GM21825 (cell line): ENCODE data around the gene ATXN7L1.

ENCODE experiments used
- ATAC-seq: cut with Tn5 transposase; IDR thresholded peaks from one replicate; pipeline ENCODE4 v1.9.1; 2021; ENCODE audit warnings: mild to moderate bottlenecking, moderate library complexity; ENCODE audit not compliant: unreplicated experiment

ATXN7L1 gene

DNA sequence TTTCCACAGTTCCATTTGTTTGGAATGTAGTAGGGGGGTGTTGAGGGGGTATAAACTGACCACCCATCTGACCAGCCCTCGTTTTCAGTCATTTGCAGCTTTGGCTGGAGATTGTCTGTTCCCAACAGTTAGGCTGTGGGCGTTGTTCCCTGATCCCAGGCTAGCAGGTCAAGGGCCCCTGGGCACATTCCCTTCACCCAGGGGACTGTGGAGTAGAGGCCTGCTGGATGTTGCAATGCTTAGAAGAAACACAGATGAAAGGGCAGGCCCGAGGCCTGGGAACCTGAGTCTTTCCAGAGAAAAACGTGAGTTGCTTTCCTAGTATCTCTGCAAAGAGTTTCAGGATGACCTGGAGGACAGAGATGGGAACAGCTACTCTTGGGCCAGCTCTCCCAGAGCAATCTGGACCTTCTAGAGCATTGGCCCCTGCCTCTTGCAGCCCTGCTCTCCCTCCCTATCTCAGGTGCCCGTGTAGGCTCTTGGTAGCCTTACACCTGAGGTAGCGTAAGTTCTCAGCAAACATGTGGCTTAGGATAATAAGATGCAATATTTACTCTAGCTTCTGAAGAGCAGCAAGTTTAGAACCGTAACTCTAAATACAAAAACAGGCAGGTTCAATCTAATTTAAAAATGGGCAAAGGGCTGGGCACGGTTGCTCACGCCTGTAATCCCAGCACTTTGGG is 195.8 kb downstream of the ATXN7L1 start:
- no peak for ATAC-seq

DNA sequence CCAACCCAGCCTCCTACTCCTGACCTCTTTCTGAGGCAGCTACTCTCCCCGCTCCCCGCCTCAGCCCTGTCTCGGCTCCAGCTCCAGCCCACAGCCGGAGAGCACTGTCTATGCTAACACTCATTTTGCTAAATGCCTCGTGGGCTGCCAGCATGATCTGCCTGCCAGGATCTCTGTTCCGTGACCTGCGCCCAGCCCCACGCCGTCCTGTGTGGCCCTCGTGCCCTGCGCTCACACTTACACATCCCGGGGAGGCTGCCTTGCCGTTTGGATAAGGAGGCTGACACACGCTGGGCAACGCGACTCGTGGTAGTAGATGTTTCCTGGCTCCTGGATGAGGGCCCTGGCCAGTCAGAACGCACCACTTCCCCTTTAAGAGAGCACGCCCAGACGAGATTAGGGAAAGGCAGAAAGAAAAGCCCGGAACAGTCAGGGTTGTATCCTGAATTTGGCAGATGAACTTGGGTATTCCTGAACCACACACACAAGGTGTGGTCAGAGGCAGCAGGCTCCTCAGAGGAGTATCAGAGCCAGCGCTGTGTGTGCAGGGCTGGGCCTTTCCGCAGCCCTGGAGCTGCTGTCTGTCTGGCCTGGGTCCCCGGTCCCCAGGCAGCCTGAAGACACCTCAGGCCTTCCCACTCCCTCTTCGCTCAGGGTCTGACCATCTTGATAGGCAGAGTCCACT is 197.4 kb downstream of the ATXN7L1 start:
- ATAC-seq: peak; percentile 61

DNA sequence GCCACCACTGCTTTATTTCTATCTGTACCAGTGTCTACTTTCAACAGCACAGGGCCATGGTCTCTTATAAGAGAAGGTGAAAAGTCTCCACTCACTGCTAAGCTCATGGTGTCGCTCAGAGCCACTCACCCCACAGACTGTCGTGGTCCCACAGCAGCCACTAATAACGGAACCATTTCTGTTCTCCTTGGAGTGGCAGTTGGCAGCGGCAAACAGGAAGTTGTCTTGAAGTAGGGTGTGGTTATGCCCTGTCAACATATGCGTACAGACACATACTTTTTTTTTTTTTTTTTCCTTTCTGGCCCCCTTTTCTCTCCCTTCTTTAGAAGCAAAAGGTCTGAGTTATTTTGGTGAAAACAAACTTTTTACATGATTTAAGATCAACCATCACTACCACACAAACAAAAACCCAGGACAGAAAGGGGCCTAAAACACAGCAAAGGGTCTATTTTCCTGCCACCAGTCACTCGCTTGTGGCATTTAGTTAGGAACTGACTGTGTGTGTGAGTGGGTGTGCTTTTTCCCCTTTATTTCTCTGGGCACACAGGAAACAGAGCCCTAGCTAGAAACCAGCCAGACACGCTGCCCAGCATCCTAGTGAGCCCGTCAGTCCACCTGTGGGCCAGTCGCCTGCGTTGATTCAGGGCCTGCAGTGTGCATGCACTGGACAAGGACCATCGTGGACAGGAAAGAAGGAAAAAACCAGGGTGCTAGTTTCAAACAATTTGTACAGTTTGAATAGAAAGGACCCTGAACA is 198.4 kb downstream of the ATXN7L1 start:
- peak; percentile 63 for ATAC-seq

DNA sequence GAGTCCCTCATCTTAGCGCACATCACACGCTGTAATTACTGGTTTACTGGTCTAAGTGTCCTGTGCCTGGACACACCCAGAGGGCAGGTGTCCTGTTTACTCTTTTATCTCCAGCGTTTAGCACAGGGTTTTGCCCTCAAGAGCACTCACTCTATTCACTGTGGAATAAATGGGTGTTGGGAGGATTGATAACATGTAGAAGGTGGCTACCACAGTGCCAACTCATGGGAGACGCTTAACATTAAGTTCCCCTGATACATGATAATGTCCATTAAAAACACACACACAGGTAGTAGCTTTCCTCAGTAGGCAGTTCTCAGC is 199.0 kb downstream of the ATXN7L1 start:
- ATAC-seq: no peak

DNA sequence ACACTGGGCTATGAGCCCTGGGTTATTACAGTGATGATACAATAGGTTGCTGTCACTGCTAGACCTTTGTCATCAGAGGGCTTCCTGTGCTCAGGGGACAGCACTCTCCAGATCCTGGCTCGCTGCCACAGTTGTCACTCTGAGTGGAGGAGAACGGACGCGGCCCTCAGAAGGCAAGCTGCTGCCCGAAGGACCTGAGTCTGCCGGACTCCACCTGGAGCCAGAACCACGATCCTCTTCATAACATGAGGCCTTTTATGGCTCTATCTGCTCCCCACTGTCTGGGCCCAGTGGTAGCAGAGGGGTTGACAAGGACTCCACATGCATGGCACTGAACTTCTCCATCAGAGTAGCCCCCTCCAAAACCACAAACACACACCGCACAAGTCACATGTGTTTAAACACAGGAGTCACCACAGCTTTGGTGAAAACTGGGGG is 200.4 kb downstream of the ATXN7L1 start:
- no peak for ATAC-seq

DNA sequence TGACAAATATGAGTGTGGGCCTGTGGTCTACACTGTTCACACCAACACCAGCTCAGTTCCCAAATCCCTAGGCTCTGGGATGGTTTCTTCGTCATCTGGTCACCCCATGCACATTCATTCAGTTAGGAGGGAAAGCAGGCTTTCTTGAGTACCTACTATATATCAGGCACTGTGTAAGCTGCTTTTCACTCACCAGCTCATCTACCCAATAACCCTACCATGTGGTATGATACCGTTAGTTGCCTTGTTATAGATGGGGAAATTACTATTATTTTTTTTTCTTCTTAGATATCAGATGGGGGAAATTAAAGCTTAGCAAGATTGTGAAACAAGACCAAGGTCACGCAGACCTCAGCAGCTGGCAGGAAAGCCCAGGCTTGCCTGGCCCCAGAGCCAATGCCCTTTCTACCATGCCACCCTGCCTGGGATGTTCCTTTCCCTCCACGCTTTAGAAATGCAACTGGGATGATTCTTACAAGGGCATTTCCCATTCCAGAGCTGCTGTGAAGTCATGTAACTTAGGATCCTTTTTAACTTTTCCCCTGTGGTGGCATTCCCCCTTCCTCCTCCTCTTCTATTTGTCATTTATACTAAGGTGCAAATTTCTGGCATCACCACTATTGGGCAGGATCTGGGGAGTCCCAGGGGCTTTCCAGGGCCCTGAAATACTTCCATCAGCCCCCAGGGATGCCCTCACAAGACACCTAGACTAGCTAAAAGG is 202.0 kb downstream of the ATXN7L1 start:
- no peak for ATAC-seq

DNA sequence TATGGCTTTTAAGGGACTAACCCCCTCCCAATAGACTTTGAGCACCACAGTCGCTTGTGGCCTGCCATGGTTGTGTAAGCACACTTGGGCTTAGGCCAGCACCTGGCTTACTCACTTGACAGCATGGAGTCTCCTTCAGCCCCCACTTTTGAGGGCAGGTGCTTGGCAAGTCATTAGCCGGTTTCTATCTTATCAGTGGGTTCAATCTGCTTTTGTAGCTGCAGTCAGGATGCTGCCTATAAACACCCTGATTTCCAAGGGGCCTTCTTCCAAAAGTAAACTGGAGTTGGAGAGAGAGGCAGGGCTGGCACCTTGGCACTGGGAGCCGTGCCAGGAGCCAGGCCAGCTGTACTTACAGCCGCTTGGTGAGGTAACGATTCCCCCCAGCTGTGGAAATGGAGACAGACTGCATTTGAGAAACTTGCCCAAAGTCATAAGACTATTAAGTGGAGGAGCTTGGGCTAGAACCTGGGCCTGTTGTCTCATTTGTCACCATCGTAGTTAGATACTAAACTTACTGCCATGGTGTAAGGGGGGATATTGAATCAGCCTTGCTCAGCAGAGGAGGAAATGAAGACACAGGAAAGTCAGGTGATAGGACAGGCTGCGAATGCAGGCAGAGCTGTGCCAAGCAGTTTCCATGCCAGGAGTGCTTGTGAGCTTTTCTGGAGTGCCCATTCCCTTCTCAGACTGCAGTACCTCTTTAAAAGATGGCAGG is 202.9 kb downstream of the ATXN7L1 start:
- no peak for ATAC-seq

DNA sequence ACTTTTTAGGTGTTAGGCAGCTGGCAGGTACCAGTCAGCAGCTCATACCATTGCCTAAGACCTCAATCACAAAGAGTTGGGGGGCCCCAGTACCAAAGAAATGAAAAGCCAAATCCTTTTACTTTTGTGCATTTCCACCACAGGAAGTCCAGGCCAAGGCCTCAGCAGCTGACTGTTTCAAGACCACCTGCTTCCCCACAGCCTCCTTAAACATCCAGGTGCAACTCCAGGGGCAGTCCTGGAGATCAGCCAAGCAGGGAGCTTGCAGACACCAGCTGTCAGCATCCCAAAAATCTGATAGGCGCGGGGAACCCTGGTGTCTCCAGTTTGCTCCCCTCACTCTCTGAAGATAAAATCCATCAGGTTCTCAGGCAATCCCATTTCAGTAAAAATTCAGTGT is 203.6 kb downstream of the ATXN7L1 start:
- ATAC-seq: no peak

DNA sequence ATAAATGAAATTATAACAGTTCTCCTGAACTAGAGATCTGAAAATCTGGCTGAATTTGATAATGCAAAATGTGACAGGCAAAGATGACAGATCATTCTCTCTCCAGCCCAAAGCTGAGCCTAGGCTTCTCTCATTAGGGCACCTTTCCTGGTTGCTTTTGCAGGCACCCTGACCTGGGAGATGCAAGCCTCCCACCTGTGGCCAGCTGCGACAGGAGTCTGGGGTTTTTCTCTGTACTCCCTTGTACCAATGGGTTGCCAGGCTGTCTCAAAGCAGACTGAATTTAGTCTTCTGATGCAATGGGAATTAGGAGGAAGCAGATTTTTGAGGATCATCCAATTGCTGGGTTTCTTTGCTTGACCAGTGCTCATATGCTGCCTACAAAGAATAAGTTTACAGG is 210.1 kb downstream of the ATXN7L1 start:
- no peak for ATAC-seq

DNA sequence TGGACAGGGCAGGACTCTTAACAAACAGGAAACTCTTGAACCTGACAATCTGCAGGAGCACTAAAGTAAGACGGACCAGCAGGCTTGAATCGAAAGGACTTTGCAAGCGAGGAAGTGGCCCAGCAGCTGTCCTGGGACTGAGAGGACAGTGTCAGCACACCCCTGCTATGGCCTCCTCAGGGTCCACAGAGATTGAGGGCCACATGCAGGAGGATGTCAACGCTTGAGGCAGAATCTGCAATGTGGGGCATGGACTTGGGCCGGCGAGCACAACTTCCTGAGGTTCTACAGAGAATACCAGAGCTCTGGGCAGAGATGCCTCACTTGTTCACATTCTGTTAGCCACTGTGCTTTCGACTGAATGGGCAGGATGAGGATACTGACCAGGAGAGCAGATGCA is 210.7 kb downstream of the ATXN7L1 start:
- no peak for ATAC-seq

DNA sequence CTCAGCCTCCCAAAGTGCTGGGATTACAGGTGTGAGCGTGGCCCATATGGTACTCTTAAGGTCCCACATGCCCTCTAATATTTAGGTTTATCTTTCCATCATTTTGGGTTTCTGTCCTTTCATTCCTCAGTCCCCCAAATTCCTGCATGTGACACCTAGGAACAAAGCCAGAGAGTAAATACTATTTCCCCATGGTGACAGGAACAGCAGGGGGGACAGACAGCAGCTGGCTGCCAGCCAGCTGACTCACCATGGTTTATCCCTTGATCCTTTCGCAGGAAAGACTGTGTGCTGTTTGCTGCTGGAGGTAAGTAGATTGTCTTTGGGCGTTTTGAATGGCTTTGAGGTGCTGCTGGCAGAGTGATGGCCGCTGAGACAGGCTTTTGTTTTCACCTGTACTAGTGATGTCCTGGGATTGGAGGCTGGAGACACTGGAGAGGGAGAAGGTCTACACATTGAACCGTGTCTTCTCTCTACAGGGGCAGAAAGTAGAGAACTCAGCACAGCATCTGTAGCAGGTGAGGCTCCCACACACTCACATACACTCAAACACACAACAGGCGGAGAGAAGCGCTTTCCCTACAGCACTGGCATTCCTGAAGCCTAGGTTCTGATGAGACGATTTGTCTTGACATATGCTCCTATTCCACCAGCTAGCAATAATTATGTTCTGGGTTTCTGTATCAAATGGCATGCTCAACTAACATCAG is 211.4 kb downstream of the ATXN7L1 start:
- no peak for ATAC-seq

DNA sequence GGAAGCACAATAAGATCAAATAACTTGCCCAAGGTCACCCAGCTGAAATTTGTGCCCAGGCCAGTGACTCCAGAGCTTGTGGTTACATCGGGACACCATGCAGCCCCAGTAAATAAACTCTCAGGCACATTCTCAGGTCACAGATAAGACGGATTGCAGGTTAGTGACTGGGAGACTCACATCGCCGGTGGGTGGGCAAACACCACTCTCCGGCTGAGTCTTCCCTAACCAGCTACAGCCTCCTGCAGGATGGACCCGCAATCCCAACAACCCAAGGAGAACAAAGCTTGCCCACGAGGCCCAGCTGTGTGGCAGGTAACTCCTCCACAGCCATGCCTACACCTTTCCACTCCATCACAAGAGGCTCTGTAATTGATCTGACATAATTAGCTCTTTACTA is 213.4 kb downstream of the ATXN7L1 start:
- ATAC-seq: no peak

DNA sequence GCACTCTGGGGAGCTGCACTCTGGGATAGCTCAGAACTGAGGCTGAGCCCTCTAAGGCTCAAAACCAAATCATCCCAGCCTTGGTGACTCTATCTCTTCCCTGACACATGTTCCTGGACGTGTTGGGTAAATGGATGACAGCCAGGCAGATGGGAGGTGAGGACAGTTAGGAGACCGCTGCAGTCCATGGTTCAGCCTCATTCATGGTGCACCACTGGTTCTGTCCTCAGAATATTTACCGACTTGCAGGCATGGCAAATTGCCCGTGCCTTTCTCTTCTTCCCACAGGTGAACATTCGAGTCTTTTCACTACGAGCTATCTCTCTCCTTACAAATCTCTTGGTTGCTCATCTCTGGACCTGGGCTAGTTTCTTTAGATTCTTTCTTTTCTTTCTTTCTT is 214.8 kb downstream of the ATXN7L1 start:
- ATAC-seq: no peak

DNA sequence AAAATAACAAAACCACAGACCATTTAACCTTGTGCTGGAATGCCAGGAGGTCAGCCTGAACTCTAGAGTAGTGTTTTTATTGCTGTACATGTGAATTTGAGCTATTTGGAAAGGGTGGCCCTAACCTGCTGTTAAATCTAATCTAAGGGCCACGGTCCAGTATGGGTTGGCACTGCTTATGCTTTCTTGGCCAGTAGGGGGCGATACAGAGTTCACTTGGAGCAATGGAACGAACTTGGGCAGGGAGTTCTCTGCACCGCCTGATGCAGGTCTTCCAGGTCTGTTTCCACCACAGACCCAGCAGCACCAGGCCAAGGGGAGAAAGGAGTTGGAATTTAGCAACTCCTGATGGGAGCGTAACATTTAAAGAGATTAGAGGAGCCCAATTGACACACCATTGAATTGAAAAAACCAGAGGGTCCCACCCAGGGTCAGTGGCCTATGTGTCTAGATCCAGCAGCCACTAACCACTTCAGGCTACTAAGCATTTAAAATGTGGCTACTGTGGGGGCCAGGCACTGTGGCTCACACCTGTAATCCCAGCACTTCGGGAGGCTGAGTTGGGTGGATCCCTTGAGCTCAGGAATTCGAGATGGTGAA is 219.4 kb downstream of the ATXN7L1 start:
- ATAC-seq: no peak

DNA sequence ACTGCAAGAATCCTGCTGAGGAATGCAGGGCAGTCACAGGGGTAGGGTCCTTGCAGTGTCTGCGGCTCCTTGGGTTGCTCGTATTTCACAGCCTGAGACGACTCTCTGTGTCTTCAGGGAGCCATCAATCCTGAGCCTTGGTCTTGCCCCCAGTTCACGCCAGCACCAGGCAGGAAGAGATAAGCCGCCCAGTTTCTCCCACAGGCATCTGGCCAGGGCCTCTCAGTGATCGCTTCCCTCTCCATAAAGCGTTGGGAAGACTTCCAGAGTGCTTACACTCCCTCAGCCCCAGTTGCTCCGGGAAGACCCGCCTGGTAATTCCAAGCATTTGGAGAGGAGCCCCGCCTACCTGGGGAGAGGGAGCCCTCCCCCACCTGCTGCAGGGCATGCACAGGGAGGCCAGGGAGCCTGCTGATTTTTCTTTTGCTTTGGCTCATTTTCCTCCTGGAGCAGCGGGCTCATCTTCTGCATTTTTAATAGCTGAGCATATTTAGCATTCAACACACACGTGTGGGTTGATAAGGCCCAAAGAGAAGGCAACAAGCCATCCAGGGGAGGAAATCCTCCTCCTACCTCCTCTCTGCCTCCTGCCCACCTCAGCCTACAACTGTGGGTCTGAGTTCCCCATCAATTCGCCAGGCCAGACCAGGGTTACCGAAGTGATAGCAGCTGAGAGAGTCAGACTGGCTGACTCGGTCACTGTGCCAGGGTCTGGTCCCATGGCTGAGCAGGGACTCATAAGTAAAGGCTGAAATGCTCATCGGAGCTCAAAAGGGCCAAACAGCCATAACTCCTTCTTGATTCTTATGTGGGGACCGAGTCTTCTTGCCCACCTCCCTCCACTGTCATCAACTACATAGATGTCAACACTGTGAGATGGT is 220.7 kb downstream of the ATXN7L1 start:
- no peak for ATAC-seq

DNA sequence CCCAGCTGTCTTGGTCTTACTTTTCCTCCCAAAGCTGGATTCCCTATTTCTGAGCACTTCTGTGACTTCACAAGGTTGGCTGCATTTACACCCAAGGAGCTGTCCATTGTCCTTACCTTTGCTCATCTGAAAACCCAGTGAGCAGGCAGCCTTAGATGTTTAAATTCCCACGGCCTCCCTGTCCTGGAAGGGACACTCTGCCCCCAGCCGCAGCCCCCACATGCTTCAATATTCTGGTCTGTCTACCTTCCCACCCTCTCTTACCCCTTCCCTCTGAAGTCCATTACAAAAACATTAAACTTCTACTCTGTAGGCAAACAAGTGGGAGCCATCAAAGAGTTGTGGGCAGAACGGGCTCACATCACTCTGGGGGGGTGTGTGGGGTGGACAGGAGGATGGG is 221.3 kb downstream of the ATXN7L1 start:
- ATAC-seq: no peak

DNA sequence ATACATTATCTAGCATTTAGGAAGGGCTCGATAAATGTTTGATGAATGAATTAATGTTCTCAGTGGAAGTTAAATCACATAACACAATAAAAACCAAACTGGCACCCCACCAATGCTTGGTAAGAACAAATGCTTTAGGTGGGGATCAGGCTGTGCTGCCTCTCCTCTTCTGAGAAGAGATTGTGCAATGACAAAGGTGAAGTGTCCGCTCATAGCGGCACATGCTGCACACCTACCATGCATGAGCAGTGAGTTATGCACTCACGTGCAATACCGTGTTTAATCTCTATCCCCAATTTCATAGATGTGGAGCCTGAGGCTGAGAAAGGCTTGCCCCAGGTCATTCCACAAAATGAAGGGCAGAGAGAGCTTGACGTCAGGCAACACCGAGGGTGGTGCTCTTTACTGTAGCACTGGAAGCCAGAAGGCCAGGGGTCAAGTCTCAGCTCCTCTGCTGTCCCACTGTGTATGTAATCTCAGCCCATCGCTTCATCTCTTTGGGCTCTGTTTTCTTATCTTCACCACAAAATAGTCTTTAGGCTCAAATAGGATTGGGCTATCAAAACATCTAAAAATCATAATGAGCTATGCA is 222.2 kb downstream of the ATXN7L1 start:
- no peak for ATAC-seq

DNA sequence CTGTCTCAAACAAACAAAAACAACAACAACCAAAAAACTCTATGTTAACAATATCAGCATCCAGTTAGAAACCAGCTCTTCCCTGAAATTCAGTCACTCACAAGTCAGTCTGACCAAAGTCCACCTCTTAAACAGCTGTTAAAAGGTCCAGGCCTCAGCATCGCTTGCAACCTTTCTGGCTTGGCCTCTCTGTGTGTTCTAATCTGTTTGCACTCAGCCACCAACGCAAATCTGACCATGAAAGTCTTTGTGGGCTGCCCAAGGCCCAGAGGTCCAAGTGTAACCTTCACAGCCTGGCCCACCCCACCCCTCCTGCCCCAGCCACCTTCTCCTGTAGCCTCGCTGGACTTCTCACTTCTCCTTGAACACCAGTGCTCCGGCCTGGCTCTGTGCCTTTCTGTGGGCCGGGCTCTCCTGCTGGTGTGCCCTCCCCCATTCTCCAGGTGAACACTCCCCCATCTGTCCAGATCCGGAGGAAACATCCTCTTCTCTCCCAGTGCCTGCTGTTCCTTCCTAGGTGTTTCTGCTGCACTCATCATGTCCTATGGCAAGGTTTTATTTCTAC is 222.9 kb downstream of the ATXN7L1 start:
- no peak for ATAC-seq
